PC-3 (cell line): Measurements from ENCODE around the gene CD82. TPM values are rescaled to one million over a fixed set of nuclear protein-coding genes. Genes with fewer than 3 reads are reported as not detected.

Experiments
- ATAC-seq: fragments of 200-7000 bp; cut with Tn5 transposase; 2 replicates; pipeline ENCODE4 v1.9.1; 2020; ENCODE audit warnings: mild to moderate bottlenecking, moderate library complexity
- BruUV-seq: library from RNA; stranded (reverse); fragments of 400-500 nt; replicated peaks from 2 replicates; lab custom pipeline; 2021; lab: Mats Ljungman, UMichigan
- CTCF ChIA-PET: fragments of 300-600 bp; sonication (Branson Sonifier 250); formaldehyde crosslinking; loops from one replicate; lab custom pipeline; 2022; ENCODE audit warnings: antibody characterized with exemption; lab: Charles Lee
- POLR2A ChIA-PET: fragments of 300-600 bp; sonication (Branson Sonifier 250); formaldehyde crosslinking; loops from one replicate; lab custom pipeline; 2022; ENCODE audit warnings: antibody characterized with exemption; ENCODE audit not compliant: unreplicated experiment; lab: Charles Lee
- DNase-seq: peaks from one replicate; pipeline ENCODE4 v3.0.0-alpha.2; 2015
- H2AFZ ChIP-seq: fragments of 300-600 bp; sonication (generic); 2 replicates; pipeline ENCODE4 v1.6.0; 2016; ENCODE audit warnings: antibody characterized with exemption, low read length
- H3F3A ChIP-seq: fragments of 300-600 bp; sonication (generic); one replicate; pipeline ENCODE4 v1.6.0; 2017; ENCODE audit warnings: antibody characterized with exemption, low read length, control low read depth, mild to moderate bottlenecking; ENCODE audit not compliant: unreplicated experiment
- H3K27ac ChIP-seq: fragments of 300-600 bp; sonication (generic); 2 replicates; pipeline ENCODE4 v1.5.1; 2016; ENCODE audit warnings: mild to moderate bottlenecking, low read length
- H3K27me3 ChIP-seq: fragments of 300-600 bp; sonication (generic); 2 replicates; pipeline ENCODE4 v1.6.1; 2016; ENCODE audit warnings: low read length, mixed read lengths
- H3K36me3 ChIP-seq: fragments of 300-600 bp; sonication (generic); 2 replicates; pipeline ENCODE4 v1.6.1; 2016; ENCODE audit warnings: low read depth, mixed run types, low read length, mixed read lengths
- H3K4me1 ChIP-seq: fragments of 300-600 bp; sonication (generic); 2 replicates; pipeline ENCODE4 v1.5.1; 2016; ENCODE audit warnings: low read length; ENCODE audit not compliant: insufficient read depth
- H3K4me2 ChIP-seq: fragments of 300-600 bp; sonication (generic); 2 replicates; pipeline ENCODE4 v1.6.0; 2016; ENCODE audit warnings: low read length
- H3K4me3 ChIP-seq: fragments of 300-600 bp; sonication (generic); 2 replicates; pipeline ENCODE4 v1.5.1; 2016; ENCODE audit warnings: mild to moderate bottlenecking, low read length, mixed read lengths
- H3K79me2 ChIP-seq: fragments of 300-600 bp; sonication (generic); 2 replicates; pipeline ENCODE4 v1.6.1; 2017; ENCODE audit warnings: low read length, mixed read lengths
- H3K9ac ChIP-seq: fragments of 300-600 bp; sonication (generic); 2 replicates; pipeline ENCODE4 v1.6.0; 2016; ENCODE audit warnings: mild to moderate bottlenecking, low read length
- H3K9me2 ChIP-seq: fragments of 300-600 bp; sonication (generic); replicated peaks from 2 replicates; pipeline ENCODE4 v1.6.1; 2016; ENCODE audit warnings: mixed run types, low read length, mixed read lengths
- H3K9me3 ChIP-seq: fragments of 300-600 bp; sonication (generic); 2 replicates; pipeline ENCODE4 v1.6.1; 2016; ENCODE audit warnings: low read length, mixed read lengths
- H4K20me1 ChIP-seq: fragments of 300-600 bp; sonication (generic); 2 replicates; pipeline ENCODE4 v1.6.1; 2016; ENCODE audit warnings: low read length, mixed read lengths
- CTCF ChIP-seq: fragments of 300-600 bp; sonication (generic); conservative IDR thresholded peaks from 2 replicates; pipeline ENCODE4 v1.5.1; 2017; ENCODE audit warnings: antibody characterized with exemption, low read depth, mild to moderate bottlenecking, low read length
- EZH2 ChIP-seq: fragments of 300-600 bp; sonication (generic); IDR thresholded peaks from one replicate; pipeline ENCODE4 v1.6.1; 2017; ENCODE audit warnings: antibody characterized with exemption, mild to moderate bottlenecking, low read length; ENCODE audit not compliant: unreplicated experiment
- EZH2phosphoT487 ChIP-seq: fragments of 300-600 bp; sonication (generic); IDR thresholded peaks from 2 replicates; pipeline ENCODE4 v1.6.1; 2018; ENCODE audit warnings: mild to moderate bottlenecking, antibody characterized with exemption, low read length, borderline replicate concordance
- intact Hi-C: fragments of 100-400 bp; cut with micrococcal nuclease; formaldehyde crosslinking; loops from 2 replicates; pipeline ENCODE4 v1.9.0; 2023
- total RNA-seq: library from RNA; depleted of rRNA; stranded (reverse); fragments of >200 nt; gene quantifications from 2 replicates; pipeline ENCODE4 v1.2.3, GENCODE V29; 2014

CD82 gene
- total RNA-seq, 1 experiment from 2014 or later = 5.0 TPM

GRCh38 chr11:44625759-44626523 lies 60.5 kb downstream of the CD82 start:
- CTCF ChIA-PET = no interaction called here
- H3K4me3 ChIP-seq = no peak overlapping the region
- no peak overlapping the region for H3K9ac ChIP-seq
- no peaks in the 10 kb centered on the region for H3F3A ChIP-seq
- H3K27me3 ChIP-seq = peaks cover 25% of the 10 kb centered on the region
- no peak for DNase-seq
- intact Hi-C loops = no loop called here
- H3K9me3 ChIP-seq = no peaks in the 10 kb centered on the region
- no peaks in the 10 kb centered on the region for H3K4me1 ChIP-seq
- no peaks in the 10 kb centered on the region for H4K20me1 ChIP-seq
- no peak for TF ChIP-seq EZH2phosphoT487
- TF ChIP-seq EZH2 = no peak
- TF ChIP-seq CTCF = no peak
- no peak for ATAC-seq
- no peaks in the 10 kb centered on the region for H3K79me2 ChIP-seq
- no peak overlapping the region for H3K27ac ChIP-seq
- H3K36me3 ChIP-seq = no peaks in the 10 kb centered on the region
- POLR2A ChIA-PET = no interaction called here
- no peak overlapping the region for H3K4me2 ChIP-seq
- no peaks in the 10 kb centered on the region for H3K9me2 ChIP-seq
- BruUV-seq = no TSS peak
- no peak overlapping the region for H2AFZ ChIP-seq

DNA sequence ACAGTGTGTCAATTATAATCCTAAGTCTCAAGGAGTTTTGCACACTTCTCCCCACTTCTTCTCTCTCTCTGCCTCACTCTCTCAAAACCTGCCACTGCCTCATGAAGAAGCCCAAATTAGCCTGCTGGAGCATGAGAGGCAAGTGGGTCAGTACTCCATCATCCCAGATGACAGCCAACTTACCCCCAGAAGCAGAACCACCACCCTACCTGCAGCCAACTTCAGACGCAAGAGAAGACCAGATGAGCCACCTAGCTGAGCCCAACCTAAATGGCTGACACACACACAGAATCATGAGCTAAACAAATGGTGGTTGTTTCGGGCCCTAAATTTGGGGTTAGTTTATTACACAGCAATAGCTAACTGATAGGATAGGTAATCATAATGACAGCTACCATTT lies 61.2 kb downstream of the CD82 start:
- TF ChIP-seq CTCF = no peak
- no peak for TF ChIP-seq EZH2
- no peak for TF ChIP-seq EZH2phosphoT487
- H3K27me3 ChIP-seq = peaks cover 25% of the 10 kb centered on the region
- H3K4me2 ChIP-seq = no peak overlapping the region
- H4K20me1 ChIP-seq = no peaks in the 10 kb centered on the region
- no peaks in the 10 kb centered on the region for H3K9me3 ChIP-seq
- DNase-seq (no peak), ATAC-seq (no peak)
- H3F3A ChIP-seq = no peaks in the 10 kb centered on the region
- POLR2A ChIA-PET = no interaction called here
- no peak overlapping the region for H3K27ac ChIP-seq
- H3K4me3 ChIP-seq = no peak overlapping the region
- no peaks in the 10 kb centered on the region for H3K36me3 ChIP-seq
- intact Hi-C loops = no loop called here
- H3K9me2 ChIP-seq = no peaks in the 10 kb centered on the region
- no peaks in the 10 kb centered on the region for H3K4me1 ChIP-seq
- no peak overlapping the region for H3K9ac ChIP-seq
- BruUV-seq = no TSS peak
- CTCF ChIA-PET = no interaction called here
- no peak overlapping the region for H2AFZ ChIP-seq
- H3K79me2 ChIP-seq = no peaks in the 10 kb centered on the region

- ChIA-PET POLR2A (no interaction called here), CTCF (no interaction called here)
- BruUV-seq = no TSS peak
- Histone ChIP-seq H4K20me1 (no peaks in the 10 kb centered on the region), H3K4me3 (no peak overlapping the region), H3K79me2 (no peaks in the 10 kb centered on the region), H2AFZ (no peak overlapping the region), H3K27me3 (peaks cover 25% of the 10 kb centered on the region), H3F3A (no peaks in the 10 kb centered on the region), H3K27ac (no peak overlapping the region), H3K9ac (no peak overlapping the region), H3K9me2 (no peaks in the 10 kb centered on the region), H3K4me1 (no peaks in the 10 kb centered on the region), H3K9me3 (no peaks in the 10 kb centered on the region), H3K4me2 (no peak overlapping the region), H3K36me3 (no peaks in the 10 kb centered on the region)
- ATAC-seq = no peak
- TF ChIP-seq CTCF (no peak), EZH2 (no peak), EZH2phosphoT487 (no peak)
- intact Hi-C loops = no loop called here
- DNase-seq = no peak
Observed at GRCh38 chr11:44627165-44627789, 61.8 kb downstream of the CD82 start.
